LHCN-M2 (cell line): Measurements from ENCODE around the gene GRAP. TPM values are rescaled to one million over a fixed set of nuclear protein-coding genes. Genes with fewer than 3 reads are reported as not detected.

Experiments
- DNase-seq: peaks from one replicate; pipeline ENCODE4 v3.0.0-alpha.2; 2012; ENCODE audit warnings: low read depth
- total RNA-seq: library from RNA; depleted of rRNA; stranded (reverse); fragments of >200 nt; gene quantifications from 2 replicates; pipeline ENCODE4 v1.2.3, GENCODE V29; 2014

GRAP gene
- total RNA-seq, 1 experiment from 2014 or later: not detected

GRCh38 chr17:19003543-19004420, 43.0 kb downstream of the GRAP start:
- DNase-seq: no peak

GRCh38 chr17:19002805-19003542, 43.8 kb downstream of the GRAP start:
- no peak for DNase-seq

- DNase-seq: no peak
Observed at GRCh38 chr17:19001907-19002590, 44.7 kb downstream of the GRAP start.

- DNase-seq: peak; percentile 76
Observed at GRCh38 chr17:19000531-19001325, 46.0 kb downstream of the GRAP start.

GRCh38 chr17:18999911-19000310, 46.8 kb downstream of the GRAP start:
- no peak for DNase-seq

- DNase-seq: no peak
Observed at GRCh38 chr17:18999394-18999793, 47.4 kb downstream of the GRAP start.

- no peak for DNase-seq
Observed at GRCh38 chr17:18997650-18998196, 49.0 kb downstream of the GRAP start.

- no peak for DNase-seq
Observed at GRCh38 chr17:18996458-18996857, 50.3 kb downstream of the GRAP start.

GRCh38 chr17:18995220-18995619, 51.5 kb downstream of the GRAP start:
- no peak for DNase-seq

- DNase-seq: no peak
Observed at GRCh38 chr17:18994631-18995030, 52.1 kb downstream of the GRAP start.

- DNase-seq: no peak
Observed at GRCh38 chr17:18993905-18994526, 52.7 kb downstream of the GRAP start.

GRCh38 chr17:18992454-18993130, 54.2 kb downstream of the GRAP start:
- no peak for DNase-seq

- no peak for DNase-seq
Observed at GRCh38 chr17:18991531-18992315, 55.0 kb downstream of the GRAP start.

- no peak for DNase-seq
Observed at GRCh38 chr17:18990331-18990730, 56.4 kb downstream of the GRAP start.

- no peak for DNase-seq
Observed at GRCh38 chr17:18988546-18989173, 58.1 kb downstream of the GRAP start.

GRCh38 chr17:18987862-18988545, 58.8 kb downstream of the GRAP start:
- no peak for DNase-seq

- DNase-seq: no peak
Observed at GRCh38 chr17:18987230-18987610, 59.5 kb downstream of the GRAP start.
